DOHH2 (cell line): Measurements from ENCODE around the gene TP53BP2.

Source experiments
- CTCF ChIP-seq: fragments of 200-600 bp; sonication (generic); IDR thresholded peaks from one replicate; pipeline ENCODE4 v1.5.1; 2014; ENCODE audit warnings: antibody characterized with exemption, mild to moderate bottlenecking, low read depth, low read length; ENCODE audit not compliant: poor library complexity, severe bottlenecking
- EZH2phosphoT487 ChIP-seq: fragments of 200-600 bp; sonication (generic); IDR thresholded peaks from 2 replicates; pipeline ENCODE4 v1.6.1; 2017; ENCODE audit warnings: borderline replicate concordance, mild to moderate bottlenecking, antibody characterized with exemption, low read length, moderate library complexity, mixed read lengths

- TF ChIP-seq CTCF (no peak), EZH2phosphoT487 (no peak)
Observed at GRCh38 chr1:223748405-223748772, 97.4 kb downstream of the TP53BP2 start.
